Gastrocnemius medialis (tissue), 4 donors: Measurements from ENCODE around the gene CES2.

Source experiments
- POLR2A ChIP-seq, 2 donors: fragments of 450-650 bp; IDR thresholded peaks; one replicate each; pipeline ENCODE4 v1.6.1; 2017; ENCODE audit warnings: antibody characterized with exemption in 2 of 2, mild to moderate bottlenecking in 2 of 2, moderate library complexity in 2 of 2
- TF ChIP-seq, protein P1 (sequence below), 5 experiments: fragments of 450-650 bp in 3 of 5; fragments of 200-600 bp in 2 of 5; sonication (generic) in 2 of 5; IDR thresholded peaks in 4 of 5; conservative IDR thresholded peaks in 1 of 5; 1 replicate in 4 of 5; 2 replicates in 1 of 5; pipeline ENCODE4 v1.5.1; 2016 to 2019; ENCODE audit warnings: antibody characterized with exemption in 5 of 5, mild to moderate bottlenecking in 3 of 5, moderate library complexity in 3 of 5

DNA sequence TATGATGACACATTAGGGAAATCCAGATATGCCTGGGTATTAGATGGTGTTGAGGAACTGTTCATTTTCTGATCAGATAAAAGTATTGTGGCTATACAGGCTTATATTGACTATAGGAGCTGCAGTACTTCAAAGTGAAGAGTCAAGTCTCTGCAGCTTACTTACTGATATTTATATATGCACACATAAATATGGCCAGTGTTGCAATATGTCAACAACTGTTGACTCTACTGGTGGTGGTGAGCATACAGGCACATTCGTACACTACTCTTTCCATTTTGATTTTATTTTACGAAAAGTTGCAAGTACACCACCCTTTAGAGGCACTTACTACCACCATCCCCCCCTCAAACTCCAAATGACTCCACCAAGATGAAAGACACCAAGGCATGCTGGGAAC lies 3.7 kb upstream of the CES2 start:
- TF ChIP-seq, protein P1, sequence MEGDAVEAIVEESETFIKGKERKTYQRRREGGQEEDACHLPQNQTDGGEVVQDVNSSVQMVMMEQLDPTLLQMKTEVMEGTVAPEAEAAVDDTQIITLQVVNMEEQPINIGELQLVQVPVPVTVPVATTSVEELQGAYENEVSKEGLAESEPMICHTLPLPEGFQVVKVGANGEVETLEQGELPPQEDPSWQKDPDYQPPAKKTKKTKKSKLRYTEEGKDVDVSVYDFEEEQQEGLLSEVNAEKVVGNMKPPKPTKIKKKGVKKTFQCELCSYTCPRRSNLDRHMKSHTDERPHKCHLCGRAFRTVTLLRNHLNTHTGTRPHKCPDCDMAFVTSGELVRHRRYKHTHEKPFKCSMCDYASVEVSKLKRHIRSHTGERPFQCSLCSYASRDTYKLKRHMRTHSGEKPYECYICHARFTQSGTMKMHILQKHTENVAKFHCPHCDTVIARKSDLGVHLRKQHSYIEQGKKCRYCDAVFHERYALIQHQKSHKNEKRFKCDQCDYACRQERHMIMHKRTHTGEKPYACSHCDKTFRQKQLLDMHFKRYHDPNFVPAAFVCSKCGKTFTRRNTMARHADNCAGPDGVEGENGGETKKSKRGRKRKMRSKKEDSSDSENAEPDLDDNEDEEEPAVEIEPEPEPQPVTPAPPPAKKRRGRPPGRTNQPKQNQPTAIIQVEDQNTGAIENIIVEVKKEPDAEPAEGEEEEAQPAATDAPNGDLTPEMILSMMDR (IDR thresholded peaks at IDR 0.05 in 4 of 5, conservative IDR thresholded peaks at IDR 0.05 in 1 of 5) = no peak
- TF ChIP-seq POLR2A (IDR thresholded peaks at IDR 0.05) = no peak
